HT1080 (cell line): Measurements from ENCODE around the gene ACOT7. TPM values are rescaled to one million over a fixed set of nuclear protein-coding genes. Genes with fewer than 3 reads are reported as not detected.
A peak's percentile ranks its signal among the peaks of the same experiment; 100 is the strongest.
"Not testable (repeated sequence)": the region's sequence is repeated elsewhere in the genome, so short reads cannot be mapped to it uniquely, and the experiment has no call there.

Experiments
- DNase-seq: peaks from one replicate; pipeline ENCODE4 v3.0.0-alpha.2; 2015; ENCODE audit warnings: low read depth
- total RNA-seq: library from RNA; depleted of rRNA; stranded (reverse); fragments of >200 nt; shearing (Covaris generic); gene quantifications from 2 replicates; pipeline ENCODE4 v1.2.3, GENCODE V29; 2014

Gene ACOT7
- total RNA-seq, 1 experiment from 2014 or later: 179 TPM

DNA sequence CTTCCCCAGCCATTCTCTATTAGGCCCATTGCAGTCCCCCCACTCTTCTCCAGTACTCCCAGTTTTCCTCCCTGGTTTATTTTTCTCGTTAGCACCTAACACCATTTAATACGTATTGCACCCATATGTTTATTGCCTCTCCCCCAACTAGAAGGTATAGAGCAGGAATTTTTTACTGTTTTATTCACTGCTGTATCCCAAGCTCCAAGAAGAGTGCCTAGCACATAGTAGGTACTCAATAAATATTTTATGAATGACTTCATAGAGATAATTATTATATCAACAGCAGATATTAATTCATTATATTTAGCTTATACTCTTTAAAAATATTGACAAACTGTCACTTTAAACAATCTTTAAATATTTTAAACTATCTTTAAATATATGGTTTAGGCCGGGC is 5.7 kb upstream of the ACOT7 start:
- DNase-seq: no peak

DNA sequence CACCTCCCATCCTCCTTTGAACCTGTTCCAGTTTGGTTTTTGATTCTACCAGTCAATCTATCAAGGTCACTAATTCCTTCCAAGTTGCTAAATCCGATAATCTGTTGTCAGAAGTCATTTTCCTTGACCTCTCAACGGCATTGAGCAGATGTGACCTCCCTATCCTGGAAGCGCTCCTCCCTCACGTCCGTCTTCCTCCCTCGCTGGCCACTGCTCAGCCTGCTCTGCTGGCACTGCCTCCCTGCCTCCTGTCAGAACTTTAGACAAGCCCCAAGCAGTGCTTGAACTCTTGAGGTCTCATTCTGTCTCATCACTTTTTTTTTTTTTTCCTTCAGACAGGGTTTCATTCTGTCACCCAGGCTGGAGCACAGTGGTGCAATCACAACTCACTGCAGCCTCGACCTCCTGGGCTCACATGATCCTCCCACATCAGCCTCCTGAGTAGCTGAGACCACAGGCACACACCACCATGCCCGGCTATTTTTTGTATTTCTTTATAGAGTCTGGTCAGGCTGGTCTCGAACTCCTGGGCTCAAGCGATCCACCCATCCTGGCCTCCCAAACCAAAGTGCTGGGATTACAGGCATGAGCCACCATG is 4.4 kb upstream of the ACOT7 start:
- no peak for DNase-seq

DNA sequence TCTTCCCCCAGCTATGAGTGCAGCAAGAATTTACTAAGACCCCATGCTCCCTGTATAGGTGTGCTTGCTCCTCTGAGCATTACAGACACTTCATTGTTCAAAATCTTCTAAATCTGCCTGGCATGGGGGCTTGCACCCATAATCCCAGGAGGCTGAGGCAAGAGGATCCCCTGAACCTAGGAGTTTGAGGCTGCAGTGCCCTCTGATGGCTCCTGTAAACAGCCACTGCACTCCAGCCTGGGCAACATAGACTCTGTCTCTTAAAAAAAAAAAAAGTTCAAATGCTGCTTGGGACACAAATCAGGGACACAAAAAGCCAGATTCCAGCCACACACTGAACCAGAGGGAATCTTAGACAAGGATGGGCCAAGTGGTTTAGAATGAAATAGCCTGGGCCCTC is 3.4 kb upstream of the ACOT7 start:
- DNase-seq: no peak

DNA sequence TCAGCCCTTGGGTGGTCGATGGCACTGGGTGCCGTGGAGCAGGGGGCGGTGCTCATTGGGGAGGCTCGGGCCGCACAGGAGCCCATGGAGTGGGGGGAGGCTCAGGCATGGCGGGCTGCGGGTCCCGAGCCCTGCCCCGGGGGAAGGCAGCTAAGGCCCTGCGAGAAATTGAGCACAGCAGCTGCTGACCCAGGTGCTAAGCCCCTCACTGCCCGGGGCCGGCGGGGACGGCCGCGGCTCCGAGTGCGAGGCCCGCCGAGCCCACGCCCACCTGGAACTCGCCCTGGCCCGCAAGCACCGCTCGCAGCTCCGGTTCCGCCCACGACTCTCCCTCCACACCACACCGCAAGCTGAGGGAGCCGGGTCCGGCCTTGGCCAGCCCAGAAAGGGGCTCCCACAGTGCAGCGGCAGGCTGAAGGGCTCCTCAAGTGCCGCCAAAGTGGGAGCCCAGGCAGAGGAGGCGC is 2.2 kb upstream of the ACOT7 start:
- DNase-seq: not testable (repeated sequence)

DNA sequence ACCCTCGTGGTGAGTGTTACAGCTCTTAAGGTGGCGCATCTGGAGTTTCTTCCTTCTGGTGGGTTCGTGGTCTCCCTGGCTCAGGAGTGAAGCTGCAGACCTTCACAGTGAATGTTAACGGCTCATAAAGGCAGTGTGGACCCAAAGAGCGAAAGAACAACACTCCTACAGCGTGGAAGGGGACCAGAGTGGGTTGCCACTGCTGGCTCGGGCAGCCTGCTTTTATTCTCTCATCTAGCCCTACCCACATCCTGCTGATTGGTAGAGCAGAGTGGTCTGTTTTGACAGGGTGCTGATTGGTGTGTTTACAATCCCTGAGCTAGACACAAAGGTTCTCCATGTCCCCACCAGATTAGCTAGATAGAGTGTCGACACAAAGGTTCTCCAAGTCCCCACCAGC is 1.6 kb upstream of the ACOT7 start:
- not testable (repeated sequence) for DNase-seq

DNA sequence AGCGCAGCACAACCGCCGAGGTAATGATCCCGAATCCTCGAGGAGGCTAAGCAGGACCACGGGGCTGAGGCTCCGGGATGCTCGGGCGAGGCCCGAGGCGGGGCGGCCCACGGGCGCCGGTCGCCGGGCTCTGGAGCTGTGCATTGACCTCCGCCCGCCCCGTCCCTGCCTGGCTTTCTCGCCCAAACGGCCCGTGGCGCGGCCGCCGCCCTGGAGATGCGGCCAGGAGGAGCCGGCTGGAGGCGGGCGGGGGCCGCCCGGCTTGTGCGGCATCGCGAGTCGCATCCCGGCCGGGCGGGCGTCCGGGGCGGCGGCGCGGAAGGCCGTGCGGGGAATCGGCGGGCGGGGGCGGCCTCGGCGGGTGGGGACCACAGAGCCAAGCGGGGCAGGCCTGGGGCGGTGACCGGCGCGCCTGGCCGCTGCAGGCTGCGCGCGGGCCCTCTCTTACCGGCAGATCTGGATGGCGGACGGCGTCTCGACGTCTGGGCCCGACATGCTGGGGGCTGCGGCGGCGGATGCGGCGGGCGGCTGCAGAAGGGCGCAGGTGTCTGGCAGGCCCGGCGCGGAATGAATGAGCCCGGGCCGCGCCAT is 663 bp downstream of the ACOT7 start:
- DNase-seq: no peak

DNA sequence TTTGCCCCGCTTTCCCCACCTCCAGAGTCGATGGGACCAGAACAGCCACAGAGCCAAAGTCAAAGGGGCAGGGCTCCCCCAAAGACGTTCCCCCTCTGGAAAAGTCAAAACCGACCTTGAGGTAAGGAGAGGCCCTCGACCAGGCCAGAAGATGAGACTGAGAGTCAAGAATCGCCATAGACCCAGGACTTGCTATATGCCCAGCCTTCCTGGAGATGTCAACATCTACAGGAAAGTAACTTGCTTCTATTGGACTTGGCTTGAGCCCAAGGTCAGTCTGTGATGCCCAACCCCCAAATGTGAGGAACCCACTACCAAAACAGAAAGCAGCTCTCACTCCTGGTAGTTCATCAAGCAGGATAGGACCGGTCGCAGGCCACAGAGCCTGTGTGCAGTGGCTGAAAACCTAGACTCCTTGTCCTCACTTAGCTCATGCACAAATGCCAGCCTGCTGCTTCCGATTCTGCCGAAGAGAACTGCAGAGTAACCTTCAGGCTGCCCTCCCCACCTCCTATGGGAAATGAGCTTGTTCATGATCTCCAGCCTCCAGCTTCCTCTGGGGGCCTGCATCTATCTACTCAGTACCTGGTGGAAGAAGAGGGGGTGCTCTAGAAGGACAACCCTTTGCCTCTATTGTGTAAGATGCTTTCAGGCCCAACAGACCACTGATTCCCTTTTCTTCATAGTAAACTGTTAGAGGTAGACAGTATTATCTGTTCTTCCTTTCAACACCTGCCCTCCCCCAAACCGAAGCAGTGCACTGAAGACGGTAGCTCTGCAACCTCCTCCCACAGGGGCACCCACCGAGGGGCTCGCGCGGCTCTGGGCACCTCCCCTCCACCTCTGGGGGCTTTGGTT is 1.4 kb downstream of the ACOT7 start:
- DNase-seq: no peak

DNA sequence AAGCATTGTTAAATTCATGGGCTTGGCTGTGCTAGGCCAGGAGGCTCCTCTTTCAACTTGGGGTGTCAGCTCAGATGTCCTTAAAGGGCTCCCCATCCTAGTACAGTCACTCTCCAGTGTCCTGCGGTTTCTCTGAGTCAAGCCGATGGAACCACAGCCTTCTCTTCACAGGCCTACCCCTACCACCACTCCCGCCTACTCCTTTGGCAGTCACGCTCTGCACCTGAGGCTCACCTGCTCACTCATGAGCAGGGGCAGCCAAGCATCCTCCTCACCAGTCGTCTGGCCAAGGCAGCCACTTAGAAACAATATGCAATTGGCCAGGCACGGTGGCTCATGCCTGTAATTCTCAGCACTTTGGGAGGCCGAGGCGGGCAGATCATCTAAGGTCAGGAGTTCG is 3.6 kb downstream of the ACOT7 start:
- no peak for DNase-seq

DNA sequence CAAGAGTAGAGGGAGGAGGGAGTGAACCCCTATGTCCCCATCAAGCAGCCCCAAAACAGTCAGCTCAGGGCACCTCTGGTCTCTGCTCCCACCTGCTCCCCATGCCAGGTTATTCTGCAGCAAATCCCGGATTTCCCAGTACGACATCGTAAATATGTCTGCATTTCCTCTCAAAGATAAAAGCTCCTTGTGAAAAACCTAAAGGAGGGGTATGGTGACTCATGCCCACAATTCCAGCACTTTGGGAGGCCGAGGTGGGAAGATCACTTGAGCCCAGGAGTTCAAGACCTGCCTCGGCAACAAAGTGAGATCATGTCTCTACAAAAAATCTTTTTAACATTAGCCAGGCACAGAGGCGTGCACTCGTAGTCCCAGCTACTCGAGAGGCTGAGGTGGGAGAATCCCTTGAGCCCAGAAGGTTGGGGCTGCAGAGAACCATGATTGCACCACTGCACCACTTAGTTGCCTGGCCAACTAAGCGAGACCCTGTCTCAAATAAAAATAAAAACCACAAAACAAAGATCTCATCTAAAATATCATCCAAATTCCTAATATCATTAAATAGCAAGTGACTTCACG is 7.1 kb downstream of the ACOT7 start:
- peak; percentile 86 for DNase-seq

DNA sequence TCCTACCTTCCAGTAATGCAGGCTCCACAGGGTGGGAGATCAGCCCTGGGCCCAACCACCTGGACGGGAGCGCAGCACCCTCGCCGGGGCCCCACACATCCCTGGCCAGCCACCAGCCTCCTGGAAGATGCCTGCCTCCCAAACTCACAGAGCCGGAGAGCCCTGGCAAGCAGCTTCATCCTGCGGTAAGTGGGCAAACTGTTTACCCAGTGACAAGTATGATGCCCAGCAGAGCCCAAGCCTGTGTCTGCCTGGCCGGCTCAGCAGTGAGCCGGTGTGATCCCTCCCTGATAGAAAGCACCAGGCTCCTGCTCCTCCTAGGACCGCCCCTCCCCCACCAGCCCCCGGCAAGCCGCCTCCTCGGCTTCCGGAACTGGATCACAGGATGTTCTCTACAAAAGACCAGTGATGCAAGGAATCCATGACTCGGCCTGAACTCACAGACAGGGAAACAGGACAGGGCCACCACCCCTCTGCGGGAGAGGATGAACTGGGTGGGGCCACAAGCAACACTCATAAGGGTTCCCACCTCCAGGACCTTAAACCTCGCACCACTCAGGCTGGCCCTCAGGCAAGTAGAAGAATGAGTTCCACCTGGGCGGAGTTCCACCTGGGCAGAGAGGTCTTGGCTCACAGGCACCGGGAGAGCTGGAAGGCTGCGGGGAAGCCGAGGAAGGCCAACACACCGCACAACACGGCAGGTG is 7.9 kb downstream of the ACOT7 start:
- peak; percentile 94 for DNase-seq

DNA sequence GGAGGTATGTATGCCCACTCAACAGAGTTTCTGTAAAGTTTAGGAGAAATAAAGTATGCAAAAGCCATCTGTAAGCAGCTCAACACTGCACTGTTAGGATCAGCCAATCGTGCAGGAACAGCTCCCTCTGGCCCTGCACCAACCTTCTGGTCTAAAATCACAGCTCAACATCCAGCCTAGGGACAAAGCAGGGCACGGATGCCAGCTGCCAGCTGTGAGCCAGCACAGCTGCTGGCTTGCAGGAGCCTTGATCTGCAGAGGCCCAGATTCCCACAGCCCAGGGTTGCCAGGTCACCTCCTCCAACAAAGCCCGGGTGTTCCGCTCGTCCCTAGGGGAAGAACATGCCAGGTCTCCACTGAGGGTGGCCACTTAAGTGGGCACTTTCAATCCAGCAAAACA is 8.6 kb downstream of the ACOT7 start:
- DNase-seq: no peak

DNA sequence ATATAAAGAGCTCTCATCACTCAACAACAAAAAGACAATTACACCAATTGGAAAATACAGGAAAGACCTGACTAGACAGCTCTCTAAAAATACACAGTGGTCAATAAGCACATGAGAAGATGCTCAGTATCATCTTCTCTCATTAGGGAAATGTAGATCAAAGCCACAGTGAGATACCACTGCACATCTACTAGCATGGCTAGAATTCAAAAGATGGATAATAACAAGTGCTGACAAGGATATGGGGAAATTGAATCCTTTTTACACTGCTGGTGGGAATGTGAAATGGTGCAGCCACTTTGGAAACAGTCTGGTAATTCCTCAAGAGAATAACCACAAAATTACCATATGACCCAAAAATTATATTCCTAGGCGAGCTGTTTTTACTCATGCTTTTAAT is 9.4 kb downstream of the ACOT7 start:
- DNase-seq: no peak

DNA sequence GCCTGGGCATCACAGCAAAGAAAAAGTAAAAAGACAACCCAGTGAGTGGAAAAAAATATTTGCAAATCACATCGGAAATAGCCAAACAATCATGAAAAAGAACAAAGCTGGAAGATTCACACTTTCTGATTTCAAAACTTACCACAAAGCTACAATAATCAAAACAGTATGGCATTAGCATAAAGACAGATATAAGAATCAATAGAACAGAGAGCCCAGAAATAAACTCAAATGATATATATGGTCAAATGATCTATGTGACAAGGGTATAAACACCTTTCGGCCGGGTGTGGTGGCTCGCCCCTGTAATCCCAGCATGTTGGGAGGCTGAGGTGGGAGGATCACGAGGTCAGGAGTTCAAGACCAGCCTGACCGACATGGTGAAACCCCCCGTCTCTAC is 13.5 kb downstream of the ACOT7 start:
- no peak for DNase-seq

DNA sequence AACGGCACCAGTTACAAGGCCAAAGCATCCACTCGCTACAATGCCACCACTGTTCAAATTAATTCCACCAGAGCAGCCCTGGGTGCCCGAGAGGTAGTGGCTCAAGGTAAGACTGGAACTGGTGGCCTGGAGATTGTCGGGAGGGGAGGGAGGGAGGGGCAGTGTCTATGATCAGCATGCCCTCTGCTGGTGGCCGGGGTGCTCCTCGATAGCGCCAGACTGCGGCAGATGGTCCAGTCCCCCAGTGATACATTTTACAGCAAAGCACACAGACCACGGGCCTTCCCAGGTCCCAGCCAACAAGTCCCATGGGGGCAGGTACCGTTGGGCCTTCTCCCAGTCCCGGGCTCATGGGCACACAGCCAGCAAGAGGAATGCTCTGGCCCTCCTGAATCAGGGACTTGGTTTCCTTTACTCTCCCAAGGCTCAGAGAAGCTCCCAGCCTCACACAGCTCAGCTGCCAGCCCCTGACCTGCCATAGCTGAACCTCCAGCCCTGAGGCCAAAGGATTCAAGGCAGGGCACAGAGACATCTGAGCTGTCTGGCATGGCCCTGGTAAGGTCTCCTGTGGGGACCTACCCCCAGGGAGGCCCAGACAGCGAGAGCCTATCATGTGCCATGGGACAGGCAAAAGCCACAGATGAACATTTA is 15.3 kb downstream of the ACOT7 start:
- no peak for DNase-seq

DNA sequence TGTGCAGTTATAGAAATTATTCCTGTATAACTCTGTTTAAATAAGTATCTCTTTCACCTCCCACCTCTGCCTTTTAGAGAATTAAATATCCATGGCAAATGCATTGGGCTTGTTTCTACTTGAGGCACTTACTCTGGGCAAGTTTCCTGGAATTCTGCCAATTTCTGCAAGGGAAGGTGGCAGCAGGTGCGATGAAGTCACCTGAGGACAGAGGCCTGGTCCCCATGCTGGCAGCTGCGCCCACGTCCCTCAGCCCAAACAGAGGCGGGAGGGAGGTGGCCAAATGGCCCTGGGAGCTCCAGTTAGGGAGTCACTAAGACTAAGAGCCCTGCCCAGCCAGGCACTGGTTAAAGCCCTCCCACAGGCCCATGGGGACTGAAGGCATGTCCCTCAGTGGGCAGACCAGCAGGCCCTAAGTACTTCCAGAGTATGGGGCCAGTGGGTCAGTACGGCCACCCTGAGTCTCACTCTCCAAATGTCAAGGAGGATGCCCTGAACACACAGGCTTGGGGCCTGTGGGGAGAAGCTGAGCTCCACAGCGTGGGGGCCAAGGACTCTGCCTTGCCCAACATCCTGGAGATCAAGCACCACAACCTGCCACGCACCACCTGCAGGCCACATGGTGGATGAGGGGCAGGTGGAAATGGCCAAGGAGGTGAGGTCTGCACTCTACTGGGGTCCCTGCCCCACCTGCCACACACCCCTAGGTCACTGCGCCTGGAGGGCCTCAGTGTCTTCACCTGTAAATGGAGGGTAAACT is 19.4 kb downstream of the ACOT7 start:
- no peak for DNase-seq

DNA sequence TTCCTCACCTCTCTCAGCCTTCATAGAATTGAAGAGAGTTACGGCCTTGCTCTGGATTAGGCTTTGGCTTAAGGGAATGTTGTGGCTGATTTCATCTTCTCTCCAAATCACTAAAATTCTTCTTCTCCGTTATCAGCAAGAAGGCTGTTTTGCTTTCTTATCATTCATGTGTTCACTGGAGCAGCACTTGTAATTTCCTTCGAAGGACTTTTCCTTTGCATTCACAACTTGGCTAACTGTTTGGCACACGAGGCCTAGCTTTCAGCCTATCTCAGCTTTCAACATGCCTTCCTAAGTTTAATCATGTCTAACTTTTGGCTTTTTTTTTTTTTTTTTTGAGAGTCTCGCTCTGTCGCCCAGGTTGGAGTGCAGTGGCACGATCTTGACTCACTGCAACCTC is 21.3 kb downstream of the ACOT7 start:
- not testable (repeated sequence) for DNase-seq

DNA sequence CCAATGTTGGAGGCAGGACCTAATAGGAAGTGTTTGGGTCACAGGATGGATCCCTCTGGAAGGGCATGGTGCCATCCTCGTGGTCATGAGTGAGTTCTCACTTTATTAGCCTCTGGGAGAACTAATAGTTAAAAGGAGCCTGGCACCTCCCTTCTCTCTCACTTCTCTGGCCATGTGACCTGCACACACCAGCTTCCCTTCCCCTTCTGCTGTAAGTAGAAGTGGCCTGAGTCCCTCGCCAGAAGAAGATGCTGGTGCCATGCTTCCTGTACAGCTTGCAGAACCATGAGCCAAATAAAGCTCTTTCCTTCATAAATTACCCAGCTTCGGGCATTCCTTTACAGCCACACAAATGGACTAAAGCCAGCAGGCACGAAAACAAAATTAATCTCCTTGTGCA is 23.6 kb downstream of the ACOT7 start:
- no peak for DNase-seq

DNA sequence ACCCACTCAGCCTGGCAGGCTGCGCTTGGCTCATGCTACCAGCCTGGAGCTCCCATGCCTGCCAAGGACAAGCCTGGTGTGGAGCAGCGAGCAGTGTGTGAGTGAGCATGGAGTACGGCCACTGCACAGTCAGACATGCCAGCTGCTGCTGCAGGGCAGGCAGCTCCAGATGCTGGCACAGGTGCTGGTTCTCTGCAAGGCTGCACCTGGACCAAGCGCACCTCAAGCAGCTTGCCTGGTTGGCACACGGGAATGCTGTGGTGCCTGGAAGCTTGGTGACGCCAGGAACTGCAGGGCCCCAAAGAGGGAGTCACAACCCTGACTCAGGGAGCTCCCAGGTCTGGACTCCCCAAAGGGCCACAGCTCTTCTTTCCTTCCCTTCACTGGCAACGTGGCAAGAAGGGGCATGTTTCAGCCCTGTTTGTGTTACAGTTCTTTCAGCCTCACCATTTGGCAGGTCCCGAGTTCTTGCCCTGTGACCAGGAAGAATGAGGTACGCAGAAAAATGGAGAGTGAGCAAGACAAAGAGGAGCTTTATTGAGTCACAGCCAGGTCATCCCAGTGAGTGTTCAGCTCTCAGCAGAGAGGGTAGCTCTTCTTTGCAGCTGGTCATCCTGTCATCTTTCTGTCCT is 26.1 kb downstream of the ACOT7 start:
- DNase-seq: peak; percentile 82

DNA sequence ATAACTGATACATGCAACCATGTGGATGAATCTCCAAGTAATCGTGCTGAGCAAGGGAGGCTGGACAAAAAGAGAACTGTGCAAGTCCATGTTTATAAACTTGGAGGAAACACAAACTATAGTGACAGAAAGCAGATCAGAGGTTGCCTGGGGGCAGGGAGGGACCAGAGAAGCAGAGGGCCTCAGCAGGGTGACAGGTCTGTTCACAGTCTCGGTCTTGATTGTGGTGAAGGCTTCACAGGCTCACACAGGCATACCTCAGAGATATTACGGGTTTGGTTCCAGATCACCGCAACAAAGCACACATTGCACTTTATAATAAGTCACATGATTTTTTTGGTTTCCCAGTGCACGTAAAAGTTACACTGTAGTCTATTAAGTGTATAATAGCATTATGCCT is 28.5 kb downstream of the ACOT7 start:
- DNase-seq: no peak
